ENCODE results near the gene TBC1D10B. TPM values are rescaled to one million over a fixed set of nuclear protein-coding genes. Genes with fewer than 3 reads are reported as not detected.

TBC1D10B gene
- total and polyA plus RNA-seq, 9 of the 15 experiments (the other 6 are each of a cell fraction or from before 2014, with no cell fraction given), result 2.2 to 55.4 (median 17.5) TPM

DNA sequence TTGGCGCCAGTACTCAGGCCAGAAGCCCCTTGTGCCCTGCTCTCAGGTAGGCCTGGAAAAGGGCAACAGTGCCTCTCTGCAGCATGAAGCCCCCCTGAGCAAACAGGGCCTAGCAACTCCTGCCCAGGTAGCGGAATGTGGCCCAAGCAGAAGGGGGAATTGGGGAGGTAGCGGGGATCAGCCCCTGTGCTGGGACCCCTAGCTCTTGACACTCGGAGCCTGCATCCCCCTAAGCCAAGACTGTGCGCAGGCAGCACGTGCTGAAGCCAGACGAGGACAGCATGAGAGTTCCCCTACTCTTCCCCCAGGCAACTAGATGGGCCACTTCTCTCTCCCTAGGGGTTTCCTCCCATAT, 14.4 kb downstream of the TBC1D10B start (continued):
- TF ChIP-seq, protein P1, sequence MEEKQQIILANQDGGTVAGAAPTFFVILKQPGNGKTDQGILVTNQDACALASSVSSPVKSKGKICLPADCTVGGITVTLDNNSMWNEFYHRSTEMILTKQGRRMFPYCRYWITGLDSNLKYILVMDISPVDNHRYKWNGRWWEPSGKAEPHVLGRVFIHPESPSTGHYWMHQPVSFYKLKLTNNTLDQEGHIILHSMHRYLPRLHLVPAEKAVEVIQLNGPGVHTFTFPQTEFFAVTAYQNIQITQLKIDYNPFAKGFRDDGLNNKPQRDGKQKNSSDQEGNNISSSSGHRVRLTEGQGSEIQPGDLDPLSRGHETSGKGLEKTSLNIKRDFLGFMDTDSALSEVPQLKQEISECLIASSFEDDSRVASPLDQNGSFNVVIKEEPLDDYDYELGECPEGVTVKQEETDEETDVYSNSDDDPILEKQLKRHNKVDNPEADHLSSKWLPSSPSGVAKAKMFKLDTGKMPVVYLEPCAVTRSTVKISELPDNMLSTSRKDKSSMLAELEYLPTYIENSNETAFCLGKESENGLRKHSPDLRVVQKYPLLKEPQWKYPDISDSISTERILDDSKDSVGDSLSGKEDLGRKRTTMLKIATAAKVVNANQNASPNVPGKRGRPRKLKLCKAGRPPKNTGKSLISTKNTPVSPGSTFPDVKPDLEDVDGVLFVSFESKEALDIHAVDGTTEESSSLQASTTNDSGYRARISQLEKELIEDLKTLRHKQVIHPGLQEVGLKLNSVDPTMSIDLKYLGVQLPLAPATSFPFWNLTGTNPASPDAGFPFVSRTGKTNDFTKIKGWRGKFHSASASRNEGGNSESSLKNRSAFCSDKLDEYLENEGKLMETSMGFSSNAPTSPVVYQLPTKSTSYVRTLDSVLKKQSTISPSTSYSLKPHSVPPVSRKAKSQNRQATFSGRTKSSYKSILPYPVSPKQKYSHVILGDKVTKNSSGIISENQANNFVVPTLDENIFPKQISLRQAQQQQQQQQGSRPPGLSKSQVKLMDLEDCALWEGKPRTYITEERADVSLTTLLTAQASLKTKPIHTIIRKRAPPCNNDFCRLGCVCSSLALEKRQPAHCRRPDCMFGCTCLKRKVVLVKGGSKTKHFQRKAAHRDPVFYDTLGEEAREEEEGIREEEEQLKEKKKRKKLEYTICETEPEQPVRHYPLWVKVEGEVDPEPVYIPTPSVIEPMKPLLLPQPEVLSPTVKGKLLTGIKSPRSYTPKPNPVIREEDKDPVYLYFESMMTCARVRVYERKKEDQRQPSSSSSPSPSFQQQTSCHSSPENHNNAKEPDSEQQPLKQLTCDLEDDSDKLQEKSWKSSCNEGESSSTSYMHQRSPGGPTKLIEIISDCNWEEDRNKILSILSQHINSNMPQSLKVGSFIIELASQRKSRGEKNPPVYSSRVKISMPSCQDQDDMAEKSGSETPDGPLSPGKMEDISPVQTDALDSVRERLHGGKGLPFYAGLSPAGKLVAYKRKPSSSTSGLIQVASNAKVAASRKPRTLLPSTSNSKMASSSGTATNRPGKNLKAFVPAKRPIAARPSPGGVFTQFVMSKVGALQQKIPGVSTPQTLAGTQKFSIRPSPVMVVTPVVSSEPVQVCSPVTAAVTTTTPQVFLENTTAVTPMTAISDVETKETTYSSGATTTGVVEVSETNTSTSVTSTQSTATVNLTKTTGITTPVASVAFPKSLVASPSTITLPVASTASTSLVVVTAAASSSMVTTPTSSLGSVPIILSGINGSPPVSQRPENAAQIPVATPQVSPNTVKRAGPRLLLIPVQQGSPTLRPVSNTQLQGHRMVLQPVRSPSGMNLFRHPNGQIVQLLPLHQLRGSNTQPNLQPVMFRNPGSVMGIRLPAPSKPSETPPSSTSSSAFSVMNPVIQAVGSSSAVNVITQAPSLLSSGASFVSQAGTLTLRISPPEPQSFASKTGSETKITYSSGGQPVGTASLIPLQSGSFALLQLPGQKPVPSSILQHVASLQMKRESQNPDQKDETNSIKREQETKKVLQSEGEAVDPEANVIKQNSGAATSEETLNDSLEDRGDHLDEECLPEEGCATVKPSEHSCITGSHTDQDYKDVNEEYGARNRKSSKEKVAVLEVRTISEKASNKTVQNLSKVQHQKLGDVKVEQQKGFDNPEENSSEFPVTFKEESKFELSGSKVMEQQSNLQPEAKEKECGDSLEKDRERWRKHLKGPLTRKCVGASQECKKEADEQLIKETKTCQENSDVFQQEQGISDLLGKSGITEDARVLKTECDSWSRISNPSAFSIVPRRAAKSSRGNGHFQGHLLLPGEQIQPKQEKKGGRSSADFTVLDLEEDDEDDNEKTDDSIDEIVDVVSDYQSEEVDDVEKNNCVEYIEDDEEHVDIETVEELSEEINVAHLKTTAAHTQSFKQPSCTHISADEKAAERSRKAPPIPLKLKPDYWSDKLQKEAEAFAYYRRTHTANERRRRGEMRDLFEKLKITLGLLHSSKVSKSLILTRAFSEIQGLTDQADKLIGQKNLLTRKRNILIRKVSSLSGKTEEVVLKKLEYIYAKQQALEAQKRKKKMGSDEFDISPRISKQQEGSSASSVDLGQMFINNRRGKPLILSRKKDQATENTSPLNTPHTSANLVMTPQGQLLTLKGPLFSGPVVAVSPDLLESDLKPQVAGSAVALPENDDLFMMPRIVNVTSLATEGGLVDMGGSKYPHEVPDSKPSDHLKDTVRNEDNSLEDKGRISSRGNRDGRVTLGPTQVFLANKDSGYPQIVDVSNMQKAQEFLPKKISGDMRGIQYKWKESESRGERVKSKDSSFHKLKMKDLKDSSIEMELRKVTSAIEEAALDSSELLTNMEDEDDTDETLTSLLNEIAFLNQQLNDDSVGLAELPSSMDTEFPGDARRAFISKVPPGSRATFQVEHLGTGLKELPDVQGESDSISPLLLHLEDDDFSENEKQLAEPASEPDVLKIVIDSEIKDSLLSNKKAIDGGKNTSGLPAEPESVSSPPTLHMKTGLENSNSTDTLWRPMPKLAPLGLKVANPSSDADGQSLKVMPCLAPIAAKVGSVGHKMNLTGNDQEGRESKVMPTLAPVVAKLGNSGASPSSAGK (IDR thresholded peaks at IDR 0.05), result peak; percentile 58
- TF ChIP-seq SAP30 (IDR thresholded peaks at IDR 0.05; ENCODE audit: borderline replicate concordance, insufficient read depth, low read depth, low read length, poor library complexity, severe bottlenecking) (peak; percentile 11), STAG1 (CRISPR knock-in tag; IDR thresholded peaks at IDR 0.05; ENCODE audit: borderline replicate concordance) (no peak), KLF1 (tag; IDR thresholded peaks at IDR 0.05) (0 out of 2 replicates have a peak, but pooled peaks have one; percentile 1), SRSF1 (IDR thresholded peaks at IDR 0.05; ENCODE audit: low read depth, low read length) (no peak), PHF21A (IDR thresholded peaks at IDR 0.05; ENCODE audit: borderline replicate concordance, low read depth) (no peak), ZKSCAN1 (IDR thresholded peaks at IDR 0.05; ENCODE audit: low read depth, low read length) (no peak), FOXK1 (CRISPR knock-in tag; IDR thresholded peaks at IDR 0.05; ENCODE audit: borderline replicate concordance) (no peak; the same call in 1 of the 2 replicates), CHD1 (IDR thresholded peaks at IDR 0.05; ENCODE audit: low read length) (no peak), MYBL2 (IDR thresholded peaks at IDR 0.05; ENCODE audit: low read depth) (no peak), MYBL2 (CRISPR knock-in tag; IDR thresholded peaks at IDR 0.05; ENCODE audit: borderline replicate concordance) (no peak)
- TF ChIP-seq, protein P2, sequence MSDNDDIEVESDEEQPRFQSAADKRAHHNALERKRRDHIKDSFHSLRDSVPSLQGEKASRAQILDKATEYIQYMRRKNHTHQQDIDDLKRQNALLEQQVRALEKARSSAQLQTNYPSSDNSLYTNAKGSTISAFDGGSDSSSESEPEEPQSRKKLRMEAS (CRISPR knock-in tag; IDR thresholded peaks at IDR 0.05), result peak; percentile 51
- TF ChIP-seq, protein P3, sequence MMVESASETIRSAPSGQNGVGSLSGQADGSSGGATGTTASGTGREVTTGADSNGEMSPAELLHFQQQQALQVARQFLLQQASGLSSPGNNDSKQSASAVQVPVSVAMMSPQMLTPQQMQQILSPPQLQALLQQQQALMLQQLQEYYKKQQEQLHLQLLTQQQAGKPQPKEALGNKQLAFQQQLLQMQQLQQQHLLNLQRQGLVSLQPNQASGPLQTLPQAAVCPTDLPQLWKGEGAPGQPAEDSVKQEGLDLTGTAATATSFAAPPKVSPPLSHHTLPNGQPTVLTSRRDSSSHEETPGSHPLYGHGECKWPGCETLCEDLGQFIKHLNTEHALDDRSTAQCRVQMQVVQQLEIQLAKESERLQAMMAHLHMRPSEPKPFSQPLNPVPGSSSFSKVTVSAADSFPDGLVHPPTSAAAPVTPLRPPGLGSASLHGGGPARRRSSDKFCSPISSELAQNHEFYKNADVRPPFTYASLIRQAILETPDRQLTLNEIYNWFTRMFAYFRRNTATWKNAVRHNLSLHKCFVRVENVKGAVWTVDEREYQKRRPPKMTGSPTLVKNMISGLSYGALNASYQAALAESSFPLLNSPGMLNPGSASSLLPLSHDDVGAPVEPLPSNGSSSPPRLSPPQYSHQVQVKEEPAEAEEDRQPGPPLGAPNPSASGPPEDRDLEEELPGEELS (CRISPR knock-in tag; IDR thresholded peaks at IDR 0.05; ENCODE audit: borderline replicate concordance), result 0 out of 2 replicates have a peak, but pooled peaks have one; percentile 15

Measured in K562 (cell line).